ENCODE results near the gene TMEM135. TPM values are rescaled to one million over a fixed set of nuclear protein-coding genes. Genes with fewer than 3 reads are reported as not detected.

TMEM135 gene
- total RNA-seq, 1 experiment from 2014 or later, result 95.2 TPM

DNA sequence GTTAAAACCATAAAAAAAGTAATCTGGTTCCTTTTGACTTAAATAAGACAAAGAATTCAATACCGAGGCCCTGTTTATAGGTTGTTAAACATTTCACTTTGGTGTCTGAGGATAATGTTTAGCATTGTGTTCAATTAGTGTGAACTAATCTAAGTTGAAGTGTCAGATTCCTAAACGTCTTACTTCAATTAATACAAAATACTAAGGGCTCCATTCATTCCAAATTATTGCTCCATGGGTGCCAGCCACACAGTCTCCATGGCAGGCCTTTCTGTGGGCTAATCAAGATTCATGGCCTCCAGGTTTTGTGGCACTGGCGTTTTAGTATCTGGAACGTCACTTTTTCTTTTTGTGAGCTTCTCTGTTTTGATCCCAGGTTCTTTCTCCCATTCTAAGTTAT lies 89.4 kb downstream of the TMEM135 start:
- TF ChIP-seq, protein P1, sequence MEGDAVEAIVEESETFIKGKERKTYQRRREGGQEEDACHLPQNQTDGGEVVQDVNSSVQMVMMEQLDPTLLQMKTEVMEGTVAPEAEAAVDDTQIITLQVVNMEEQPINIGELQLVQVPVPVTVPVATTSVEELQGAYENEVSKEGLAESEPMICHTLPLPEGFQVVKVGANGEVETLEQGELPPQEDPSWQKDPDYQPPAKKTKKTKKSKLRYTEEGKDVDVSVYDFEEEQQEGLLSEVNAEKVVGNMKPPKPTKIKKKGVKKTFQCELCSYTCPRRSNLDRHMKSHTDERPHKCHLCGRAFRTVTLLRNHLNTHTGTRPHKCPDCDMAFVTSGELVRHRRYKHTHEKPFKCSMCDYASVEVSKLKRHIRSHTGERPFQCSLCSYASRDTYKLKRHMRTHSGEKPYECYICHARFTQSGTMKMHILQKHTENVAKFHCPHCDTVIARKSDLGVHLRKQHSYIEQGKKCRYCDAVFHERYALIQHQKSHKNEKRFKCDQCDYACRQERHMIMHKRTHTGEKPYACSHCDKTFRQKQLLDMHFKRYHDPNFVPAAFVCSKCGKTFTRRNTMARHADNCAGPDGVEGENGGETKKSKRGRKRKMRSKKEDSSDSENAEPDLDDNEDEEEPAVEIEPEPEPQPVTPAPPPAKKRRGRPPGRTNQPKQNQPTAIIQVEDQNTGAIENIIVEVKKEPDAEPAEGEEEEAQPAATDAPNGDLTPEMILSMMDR (IDR thresholded peaks at IDR 0.05; ENCODE audit: insufficient read depth in 1 of 2, low read depth in 1 of 2, low read length in 1 of 2, severe bottlenecking in 1 of 2, unreplicated experiment in 1 of 2), result no peak
- H3K4me3 Mint-ChIP-seq (ENCODE audit: unreplicated experiment), result no peak overlapping the region
- peaks cover 8% of the 10 kb centered on the region for H3K9me3 Mint-ChIP-seq (ENCODE audit: unreplicated experiment)
- ChIA-PET POLR2A (no interaction called here), CTCF (interaction anchor here (0.6 to 1.0 kb wide), 2 partner anchors 29 to 160 kb away, joined by 3 read pairs; no protein-coding TSS in a partner anchor)
- H3K4me1 Mint-ChIP-seq (ENCODE audit: low read depth, unreplicated experiment), result peaks cover 7% of the 10 kb centered on the region
- peaks cover 4% of the 10 kb centered on the region; the same call in 1 of the 2 replicates for H3K9me3 ChIP-seq
- no peak overlapping the region for H3K4me3 ChIP-seq (ENCODE audit: low read depth, low read length)
- H3K27me3 ChIP-seq (replicated peaks; ENCODE audit: control insufficient read depth, insufficient read depth, low read length), result no peaks in the 10 kb centered on the region
- no peaks in the 10 kb centered on the region for H3K27me3 Mint-ChIP-seq (ENCODE audit: insufficient read depth, unreplicated experiment)
- H3K36me3 Mint-ChIP-seq (ENCODE audit: insufficient read depth, unreplicated experiment), result no peaks in the 10 kb centered on the region
- BruUV-seq (replicated peaks), result no TSS peak
- no peak overlapping the region for H3K27ac Mint-ChIP-seq (ENCODE audit: unreplicated experiment)
- intact Hi-C loops (cut with micrococcal nuclease; ENCODE audit: unreplicated experiment), result no loop called here
- peaks cover 9% of the 10 kb centered on the region for H3K4me1 ChIP-seq
- no peak for DNase-seq
- no peaks in the 10 kb centered on the region for H3K36me3 ChIP-seq (ENCODE audit: control insufficient read depth, insufficient read depth, low read length)

DNA sequence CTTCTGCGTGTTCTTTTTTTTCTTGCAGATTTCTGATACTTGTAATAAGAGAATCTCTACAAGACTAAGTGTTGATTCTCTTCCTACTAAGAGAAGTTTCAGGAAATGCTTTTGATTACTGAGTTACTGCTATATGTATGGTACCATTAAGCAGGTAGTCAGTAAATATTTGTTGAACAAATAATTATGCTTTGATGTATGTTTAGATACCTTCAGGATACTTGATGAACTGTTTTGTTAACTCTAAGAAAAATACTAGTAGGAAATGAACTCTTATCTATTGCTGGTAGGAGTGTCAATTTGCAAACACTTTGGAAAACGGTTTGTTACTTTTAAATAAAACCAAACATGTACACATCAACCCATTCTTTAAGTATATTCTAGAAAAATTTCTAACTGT lies 90.6 kb downstream of the TMEM135 start:
- Mint-ChIP-seq H3K27ac (ENCODE audit: unreplicated experiment) (no peak overlapping the region), H3K4me3 (ENCODE audit: unreplicated experiment) (no peak overlapping the region), H3K9me3 (ENCODE audit: unreplicated experiment) (peaks cover 8% of the 10 kb centered on the region), H3K27me3 (ENCODE audit: insufficient read depth, unreplicated experiment) (no peaks in the 10 kb centered on the region), H3K36me3 (ENCODE audit: insufficient read depth, unreplicated experiment) (no peaks in the 10 kb centered on the region), H3K4me1 (ENCODE audit: low read depth, unreplicated experiment) (peaks cover 7% of the 10 kb centered on the region)
- ChIA-PET CTCF (interaction anchor here (0.8 kb wide), 1 partner anchor 31 kb away, joined by 3 read pairs; no protein-coding TSS in a partner anchor), POLR2A (interaction anchor here (0.6 kb wide), 1 partner anchor 91 kb away, joined by 9 read pairs; the partner anchor contains the start of gene TMEM135)
- Histone ChIP-seq H3K4me1 (peaks cover 9% of the 10 kb centered on the region), H3K36me3 (ENCODE audit: control insufficient read depth, insufficient read depth, low read length) (no peaks in the 10 kb centered on the region), H3K4me3 (ENCODE audit: low read depth, low read length) (no peak overlapping the region), H3K9me3 (peaks cover 4% of the 10 kb centered on the region; the same call in 1 of the 2 replicates), H3K27me3 (replicated peaks; ENCODE audit: control insufficient read depth, insufficient read depth, low read length) (no peaks in the 10 kb centered on the region)
- TF ChIP-seq, protein P1 (IDR thresholded peaks at IDR 0.05; ENCODE audit: insufficient read depth in 1 of 2, low read depth in 1 of 2, low read length in 1 of 2, severe bottlenecking in 1 of 2, unreplicated experiment in 1 of 2), result no peak
- no TSS peak for BruUV-seq (replicated peaks)
- no peak for DNase-seq
- intact Hi-C loops (cut with micrococcal nuclease; ENCODE audit: unreplicated experiment), result no loop called here

DNA sequence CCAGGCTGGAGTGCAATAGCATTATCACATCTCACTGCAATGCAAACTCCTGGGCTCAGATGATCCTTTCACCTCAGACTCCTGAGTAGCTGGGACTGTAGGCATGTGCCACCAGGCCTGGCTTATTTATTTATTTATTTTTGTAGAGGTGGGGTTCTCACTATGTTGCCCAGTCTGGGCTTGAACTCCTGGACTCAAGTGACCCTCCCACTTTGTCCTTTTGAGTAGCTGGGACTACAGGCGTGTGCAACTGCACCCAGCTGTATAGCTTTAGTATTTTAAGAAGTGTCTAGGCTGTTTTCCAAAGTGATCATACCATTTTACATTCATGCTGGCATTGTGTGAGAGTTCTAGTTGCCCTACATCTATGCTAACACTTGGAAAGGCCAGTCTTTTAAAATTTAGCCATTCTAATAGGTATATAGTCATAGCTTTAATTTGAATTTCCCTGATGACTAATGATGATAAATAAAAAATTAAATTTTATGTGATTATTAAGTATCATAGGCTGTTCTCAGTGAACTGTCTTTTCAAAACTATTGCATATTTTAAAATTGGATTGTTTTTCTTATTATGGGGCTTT lies 96.9 kb downstream of the TMEM135 start:
- POLR2A ChIA-PET, result no interaction called here
- no peaks in the 10 kb centered on the region for H3K36me3 ChIP-seq (ENCODE audit: control insufficient read depth, insufficient read depth, low read length)

More for the DNA sequence above, 96.9 kb downstream of the TMEM135 start:
- Histone ChIP-seq H3K9me3 (peaks cover 6% of the 10 kb centered on the region; the same call in 1 of the 2 replicates), H3K4me3 (ENCODE audit: low read depth, low read length) (no peak overlapping the region), H3K27me3 (replicated peaks; ENCODE audit: control insufficient read depth, insufficient read depth, low read length) (no peaks in the 10 kb centered on the region), H3K4me1 (no peaks in the 10 kb centered on the region; the same call in 1 of the 2 replicates)
- DNase-seq, result no peak
- no peaks in the 10 kb centered on the region for H3K36me3 Mint-ChIP-seq (ENCODE audit: insufficient read depth, unreplicated experiment)
- H3K4me1 Mint-ChIP-seq (ENCODE audit: low read depth, unreplicated experiment), result no peaks in the 10 kb centered on the region
- intact Hi-C loops (cut with micrococcal nuclease; ENCODE audit: unreplicated experiment), result no loop called here
- no peak overlapping the region for H3K4me3 Mint-ChIP-seq (ENCODE audit: unreplicated experiment)
- no peaks in the 10 kb centered on the region for H3K27me3 Mint-ChIP-seq (ENCODE audit: insufficient read depth, unreplicated experiment)
- peaks cover 17% of the 10 kb centered on the region for H3K9me3 Mint-ChIP-seq (ENCODE audit: unreplicated experiment)
- TF ChIP-seq, protein P1 (IDR thresholded peaks at IDR 0.05; ENCODE audit: insufficient read depth in 1 of 2, low read depth in 1 of 2, low read length in 1 of 2, severe bottlenecking in 1 of 2, unreplicated experiment in 1 of 2), result no peak
- BruUV-seq (replicated peaks), result no TSS peak
- CTCF ChIA-PET, result no interaction called here
- no peak overlapping the region for H3K27ac Mint-ChIP-seq (ENCODE audit: unreplicated experiment)
